K562 (cell line): ENCODE results near the gene SUFU. TPM values are rescaled to one million over a fixed set of nuclear protein-coding genes. Genes with fewer than 3 reads are reported as not detected.
A peak's percentile ranks its signal among the peaks of the same experiment; 100 is the strongest.

ENCODE experiments used
- EGR1 ChIP-seq: fragments of 450-650 bp; conservative IDR thresholded peaks from 2 replicates; pipeline ENCODE4 v1.6.1; 2017; ENCODE audit warnings: mild to moderate bottlenecking
- FOXP4 ChIP-seq: sonication (generic); formaldehyde crosslinking; IDR thresholded peaks from 2 replicates; pipeline ENCODE4 v1.8.0; 2022; ENCODE audit warnings: mild to moderate bottlenecking, missing genetic modification reagents, borderline replicate concordance
- GABPA ChIP-seq: fragments of 200-800 bp; sonication (Bioruptor generic); conservative IDR thresholded peaks from 2 replicates; pipeline ENCODE4 v1.6.1; 2016; ENCODE audit warnings: low read depth, missing genetic modification characterization, missing compliant biosample characterization
- MAZ ChIP-seq, 2 experiments: fragments of 450-650 bp in 1 of 2; sonication (generic) in 1 of 2; formaldehyde crosslinking; IDR thresholded peaks in 1 of 2; conservative IDR thresholded peaks in 1 of 2; 2 replicates each; pipeline versions ENCODE4 v1.4.0 to v1.5.0; 2020; ENCODE audit warnings: mild to moderate bottlenecking in 1 of 2, missing genetic modification reagents in 1 of 2
- MCM7 ChIP-seq, 2 experiments: fragments of 450-650 bp; IDR thresholded peaks; 2 replicates each; pipeline ENCODE4 v1.6.1; 2016 to 2018
- MYNN ChIP-seq, 2 experiments: sonication (generic); formaldehyde crosslinking in 1 of 2; IDR thresholded peaks; 2 replicates each; pipeline versions ENCODE4 v1.5.0 to v1.6.1; 2016 to 2020; ENCODE audit warnings: antibody characterized with exemption in 1 of 2, missing genetic modification reagents in 1 of 2
- NKRF ChIP-seq: fragments of 450-650 bp; IDR thresholded peaks from 2 replicates; pipeline ENCODE4 v1.6.1; 2016; ENCODE audit warnings: borderline replicate concordance
- RBBP5 ChIP-seq: fragments of 200-600 bp; sonication (generic); IDR thresholded peaks from 2 replicates; pipeline ENCODE4 v1.6.1; 2012; ENCODE audit warnings: borderline replicate concordance, mild to moderate bottlenecking, low read length, control low read depth, inconsistent platforms; ENCODE audit not compliant: insufficient read depth, poor library complexity, severe bottlenecking
- REST ChIP-seq, 2 experiments: fragments of 450-650 bp; formaldehyde crosslinking in 1 of 2; IDR thresholded peaks; 2 replicates each; pipeline versions ENCODE4 v1.4.0 to v1.6.1; 2014 to 2020; ENCODE audit warnings: mild to moderate bottlenecking in 2 of 2, borderline replicate concordance in 1 of 2, low read depth in 1 of 2
- SRSF3 ChIP-seq: fragments of 200-400 bp; formaldehyde crosslinking; IDR thresholded peaks from 2 replicates; pipeline ENCODE4 v1.6.1; 2016; ENCODE audit warnings: mild to moderate bottlenecking, low read length, moderate library complexity; ENCODE audit not compliant: insufficient read depth
- SUPT5H ChIP-seq: fragments of 450-650 bp; IDR thresholded peaks from 2 replicates; pipeline ENCODE4 v1.6.1; 2016
- polyA plus RNA-seq, 8 experiments: library from polyadenylated mRNA; depleted of rRNA in 4 of 8; stranded (reverse) in 5 of 8; unstranded in 3 of 8; fragments of >200 nt; fragmentation: Nextera tagmentation in 2 of 8; fragmentation: Illumina TruSeq in 1 of 8; extraction: Ambion mirVana in 2 of 8; extraction: Trizol in 1 of 8; gene quantifications; 2 replicates each; pipeline versions ENCODE4 v1.2.1 to v1.2.3, GENCODE V29; 2011 to 2014; ENCODE audit warnings: inconsistent platforms in 1 of 8, missing spikeins in 1 of 8
- total RNA-seq, 7 experiments: library from RNA; depleted of rRNA in 6 of 7; stranded (reverse); fragments of >200 nt in 6 of 7; fragmentation: Illumina TruSeq in 2 of 7; extraction: Trizol in 2 of 7; gene quantifications; 2 replicates each; pipeline versions ENCODE4 v1.2.1 to v1.2.3, GENCODE V29; 2011 to 2021; ENCODE audit warnings: low replicate concordance in 1 of 7

Gene SUFU
- total and polyA plus RNA-seq, 9 of the 15 experiments (the other 6 are each of a cell fraction or from before 2014, with no cell fraction given): 0.59 to 6.3 (median 0.82) TPM

GRCh38 chr10:102645741-102646609 lies 142.2 kb downstream of the SUFU start (continued):
- TF ChIP-seq REST (IDR thresholded peaks at IDR 0.05; ENCODE audit: borderline replicate concordance): peak; percentile 97
- no peak for TF ChIP-seq REST (CRISPR knock-in tag; IDR thresholded peaks at IDR 0.05; ENCODE audit: low read depth)
- peak; percentile 59 for TF ChIP-seq EGR1
- peak; percentile 73 for TF ChIP-seq GABPA (tag)
- TF ChIP-seq FOXP4 (CRISPR knock-in tag): no peak
- peak in 1 of 2 experiments; percentile 74; a peak in 3 of 4 replicates for TF ChIP-seq MAZ (CRISPR knock-in tag; conservative IDR thresholded peaks at IDR 0.05 in 1 of 2, IDR thresholded peaks at IDR 0.05 in 1 of 2)
- peak; percentile 49; the same call in 1 of the 2 replicates for TF ChIP-seq SUPT5H
- no peak for TF ChIP-seq MYNN (IDR thresholded peaks at IDR 0.05)
- no peak for TF ChIP-seq MYNN (CRISPR knock-in tag; IDR thresholded peaks at IDR 0.05)
- TF ChIP-seq MCM7 (IDR thresholded peaks at IDR 0.05): no peak
- no peak for TF ChIP-seq SRSF3
- TF ChIP-seq NKRF: no peak
- TF ChIP-seq RBBP5: peak; percentile 67
